GM13977 (cell line): ENCODE measurements around the gene SPRYD3.

ENCODE experiments used
- DNase-seq: peaks from one replicate; pipeline ENCODE4 v3.0.0; 2012; ENCODE audit warnings: low spot score
- CTCF ChIP-seq: IDR thresholded peaks from 2 replicates; pipeline ENCODE4 v1.5.1; 2012; ENCODE audit warnings: mild to moderate bottlenecking, control low read depth; ENCODE audit not compliant: insufficient read depth; ENCODE audit errors: extremely low read depth, missing control alignments
- in situ Hi-C: fragments of 300-500 bp; cut with MboI; formaldehyde crosslinking; loops from one replicate; pipeline ENCODE4 v1.12.0; 2022; ENCODE audit warnings: low sequenced_read_pairs, low pct_unique_long_range_greater_than_20kb, mixed read lengths, inconsistent platforms; ENCODE audit not compliant: unreplicated experiment

The SPRYD3 gene

DNA sequence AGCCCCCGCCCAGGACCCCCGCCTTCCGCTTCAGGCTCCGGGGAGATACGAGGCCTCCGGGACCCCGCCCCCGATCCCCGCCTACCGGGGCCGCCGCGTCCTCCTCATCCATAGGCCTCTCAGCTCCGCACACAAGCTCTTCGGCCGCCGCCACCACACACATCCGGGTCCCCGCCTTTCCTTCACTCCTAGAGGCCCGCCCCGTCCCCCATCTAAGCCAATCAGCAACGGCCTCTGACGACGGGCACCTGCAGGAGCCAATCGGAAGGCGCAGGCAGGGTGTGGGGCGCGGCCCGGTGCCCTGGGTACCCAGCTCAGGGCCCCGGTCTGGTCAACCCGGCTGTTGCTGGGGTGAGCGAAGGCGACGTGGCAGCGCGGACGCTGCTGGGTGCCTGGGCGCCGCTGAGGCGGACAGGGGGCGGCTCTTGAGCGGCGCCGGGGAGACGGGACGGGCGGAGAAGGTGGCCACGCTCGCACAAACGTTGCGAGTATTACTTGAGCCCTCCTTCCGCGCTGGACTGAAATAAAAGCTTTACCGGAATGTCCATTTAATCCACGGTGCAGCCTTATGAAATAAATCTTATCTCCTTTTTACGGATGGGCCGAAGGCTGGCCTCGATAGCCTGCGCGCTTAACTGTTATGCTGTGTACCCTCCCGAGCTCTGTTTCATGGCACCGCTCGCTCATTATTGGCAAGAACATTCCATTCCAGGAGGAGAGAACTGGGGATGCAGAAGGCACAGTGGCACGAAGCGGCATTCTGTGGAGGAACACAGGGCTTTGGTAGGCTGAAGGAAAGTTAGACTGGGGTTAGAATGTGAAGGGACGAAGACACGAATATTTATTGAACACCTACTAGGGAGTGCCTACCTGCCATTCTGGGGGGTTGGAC lies at the start of gene SPRYD3:
Gene SPRYD3 (minus strand): TSS at position 165 of the 892 bp plus-strand sequence. CDS start 57 bp downstream, at position 108.
- TF ChIP-seq CTCF = no peak
- DNase-seq = peak; percentile 100
- in situ Hi-C loops = no loop called here

GRCh38 chr12:53127169-53127568 lies 48.0 kb upstream of the SPRYD3 start:
- in situ Hi-C loops = no loop called here
- no peak for TF ChIP-seq CTCF
- DNase-seq = no peak

DNA sequence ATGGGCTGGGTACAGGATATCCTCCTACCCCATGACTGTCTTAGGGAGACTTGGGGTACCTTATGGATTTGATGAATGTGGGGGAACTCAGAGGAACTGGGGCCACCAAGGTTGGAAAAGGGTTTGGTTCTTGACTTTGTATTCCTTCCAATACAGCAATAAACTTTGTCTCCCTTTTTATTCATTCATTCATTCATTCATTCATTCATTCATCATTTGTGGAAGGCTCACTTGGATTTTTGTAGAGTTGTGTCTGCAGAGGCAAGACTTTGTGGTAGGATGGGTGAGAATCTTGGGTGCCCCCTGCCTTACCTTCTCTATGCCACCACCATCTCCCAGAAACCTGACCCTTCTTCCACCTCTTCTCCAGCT lies 45.1 kb upstream of the SPRYD3 start:
- no peak for DNase-seq
- no peak for TF ChIP-seq CTCF
- in situ Hi-C loops = no loop called here

DNA sequence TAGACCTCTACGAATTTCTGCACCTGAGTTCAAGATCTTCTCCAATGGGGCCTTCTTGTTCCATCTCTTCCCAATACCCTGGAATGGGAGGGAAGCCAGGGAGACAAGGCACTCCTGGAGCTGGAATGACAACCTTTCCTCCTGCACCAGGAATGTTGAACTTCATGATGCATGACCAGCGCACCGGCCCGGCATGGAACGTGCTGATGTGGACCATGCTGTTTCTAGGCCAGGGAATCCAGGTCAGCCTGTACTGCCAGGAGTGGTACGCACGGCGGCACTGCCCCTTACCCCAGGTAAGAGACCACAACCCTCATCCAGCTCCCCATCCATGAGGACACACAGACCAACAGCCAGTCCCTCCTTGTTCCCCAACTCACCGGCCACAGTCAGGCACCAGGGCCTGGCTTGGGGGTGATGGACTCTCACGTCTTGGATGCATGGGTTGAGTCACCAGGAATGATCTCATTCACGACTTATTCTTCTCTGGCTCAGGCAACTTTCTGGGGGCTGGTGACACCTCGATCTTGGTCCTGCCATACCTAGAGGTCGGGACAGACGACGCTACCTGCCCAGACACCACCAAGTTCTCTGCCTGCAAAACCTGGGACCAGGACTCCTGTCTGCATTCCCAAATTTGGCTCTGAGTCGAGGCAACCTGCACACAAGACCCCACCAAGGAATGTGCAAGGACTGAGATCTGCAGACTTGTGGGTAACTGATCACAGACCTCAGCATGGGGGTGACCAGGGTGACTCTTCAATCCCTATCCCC lies 44.6 kb upstream of the SPRYD3 start:
- in situ Hi-C loops = no loop called here
- no peak for TF ChIP-seq CTCF
- DNase-seq = peak; percentile 17

DNA sequence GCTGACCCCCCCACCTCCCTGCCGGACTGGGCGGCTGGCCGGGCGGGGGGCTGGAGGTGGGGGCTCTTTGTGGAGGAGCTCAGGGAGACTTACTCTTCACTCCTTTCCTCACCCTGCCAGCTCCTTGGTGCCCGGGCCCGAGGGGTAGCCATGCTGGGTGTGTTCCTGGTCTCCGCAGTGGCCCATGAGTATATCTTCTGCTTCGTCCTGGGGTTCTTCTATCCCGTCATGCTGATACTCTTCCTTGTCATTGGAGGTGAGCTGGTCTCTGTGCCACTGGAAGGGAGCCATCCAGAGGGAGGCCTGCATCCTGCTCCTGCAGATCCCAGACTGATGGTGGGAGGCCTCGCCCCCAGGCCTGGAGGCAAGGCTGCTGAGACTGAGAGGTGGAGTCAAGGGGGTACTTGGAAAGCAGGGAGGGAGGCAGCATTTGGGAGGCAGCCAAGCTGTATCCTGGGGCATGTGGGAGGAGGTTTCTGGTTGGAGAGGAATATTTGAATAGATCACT lies 43.8 kb upstream of the SPRYD3 start:
- DNase-seq = no peak
- no peak for TF ChIP-seq CTCF
- in situ Hi-C loops = no loop called here

- in situ Hi-C loops = no loop called here
- DNase-seq = peak; percentile 13
- no peak for TF ChIP-seq CTCF
Observed at GRCh38 chr12:53120685-53121525, 41.7 kb upstream of the SPRYD3 start.
